Measurements from ENCODE around the gene LNPK.

The LNPK gene

DNA sequence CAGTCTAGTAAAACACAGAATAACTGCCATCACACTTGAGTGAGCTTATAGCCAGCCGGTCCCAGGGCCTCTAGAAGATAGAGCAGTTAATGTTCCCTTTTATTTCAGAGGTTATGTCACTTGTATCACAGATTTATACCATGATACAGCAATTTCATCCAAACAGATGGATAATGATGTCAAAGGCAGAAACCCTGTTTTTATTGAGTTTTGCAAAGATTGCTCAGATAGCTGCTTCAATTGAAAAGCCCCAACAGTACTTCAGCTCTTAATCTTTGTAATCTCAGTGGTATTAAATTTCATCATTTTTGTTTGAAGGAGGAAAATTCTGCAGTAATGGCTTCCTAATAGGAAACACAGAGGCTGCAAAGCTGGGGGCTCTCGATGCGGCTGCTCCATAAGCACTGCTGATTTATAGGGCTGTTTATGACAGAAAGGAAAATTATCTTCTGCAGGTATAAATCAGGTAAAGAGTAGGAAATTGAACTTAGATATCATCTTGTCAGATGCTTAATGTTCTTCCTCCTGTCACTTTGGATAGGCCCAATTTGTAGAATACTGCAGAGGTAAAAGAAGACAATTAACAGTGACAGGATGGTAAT, 112.3 kb downstream of the LNPK start:
- no peak for DNase-seq
- H3K9ac ChIP-seq (ENCODE audit: low read depth, low read length): no peak overlapping the region
- no peak overlapping the region for H3K27ac ChIP-seq (ENCODE audit: low read length)
- H3K9me3 ChIP-seq (ENCODE audit: insufficient read depth, low read length, severe bottlenecking): no peaks in the 10 kb centered on the region
- no peak for ATAC-seq (ENCODE audit: insufficient read depth, low read depth)
- H3K27me3 ChIP-seq (ENCODE audit: insufficient read depth, low read length, poor library complexity): peaks cover 6% of the 10 kb centered on the region
- no peaks in the 10 kb centered on the region for H3K4me1 ChIP-seq (ENCODE audit: insufficient read depth, low read length)
- H3K36me3 ChIP-seq (ENCODE audit: insufficient read depth, low read length): no peaks in the 10 kb centered on the region
- no peaks in the 10 kb centered on the region for H4K20me1 ChIP-seq (ENCODE audit: insufficient read depth, low read length)
- no peaks in the 10 kb centered on the region for H3K79me2 ChIP-seq (ENCODE audit: insufficient read depth, low read length)
- TF ChIP-seq, protein P1, sequence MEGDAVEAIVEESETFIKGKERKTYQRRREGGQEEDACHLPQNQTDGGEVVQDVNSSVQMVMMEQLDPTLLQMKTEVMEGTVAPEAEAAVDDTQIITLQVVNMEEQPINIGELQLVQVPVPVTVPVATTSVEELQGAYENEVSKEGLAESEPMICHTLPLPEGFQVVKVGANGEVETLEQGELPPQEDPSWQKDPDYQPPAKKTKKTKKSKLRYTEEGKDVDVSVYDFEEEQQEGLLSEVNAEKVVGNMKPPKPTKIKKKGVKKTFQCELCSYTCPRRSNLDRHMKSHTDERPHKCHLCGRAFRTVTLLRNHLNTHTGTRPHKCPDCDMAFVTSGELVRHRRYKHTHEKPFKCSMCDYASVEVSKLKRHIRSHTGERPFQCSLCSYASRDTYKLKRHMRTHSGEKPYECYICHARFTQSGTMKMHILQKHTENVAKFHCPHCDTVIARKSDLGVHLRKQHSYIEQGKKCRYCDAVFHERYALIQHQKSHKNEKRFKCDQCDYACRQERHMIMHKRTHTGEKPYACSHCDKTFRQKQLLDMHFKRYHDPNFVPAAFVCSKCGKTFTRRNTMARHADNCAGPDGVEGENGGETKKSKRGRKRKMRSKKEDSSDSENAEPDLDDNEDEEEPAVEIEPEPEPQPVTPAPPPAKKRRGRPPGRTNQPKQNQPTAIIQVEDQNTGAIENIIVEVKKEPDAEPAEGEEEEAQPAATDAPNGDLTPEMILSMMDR (IDR thresholded peaks at IDR 0.05; ENCODE audit: borderline replicate concordance, extremely low read depth, low read length, poor library complexity, severe bottlenecking): no peak
- TF ChIP-seq EZH2 (IDR thresholded peaks at IDR 0.05; ENCODE audit: borderline replicate concordance, low read depth, low read length, severe bottlenecking): no peak
- H3K4me2 ChIP-seq (ENCODE audit: insufficient read depth, low read length): no peak overlapping the region
- H2AFZ ChIP-seq (ENCODE audit: low read depth, low read length): no peak overlapping the region
- H3K4me3 ChIP-seq (ENCODE audit: low read depth in 1 of 2, low read length in 2 of 2): no peak overlapping the region

DNA sequence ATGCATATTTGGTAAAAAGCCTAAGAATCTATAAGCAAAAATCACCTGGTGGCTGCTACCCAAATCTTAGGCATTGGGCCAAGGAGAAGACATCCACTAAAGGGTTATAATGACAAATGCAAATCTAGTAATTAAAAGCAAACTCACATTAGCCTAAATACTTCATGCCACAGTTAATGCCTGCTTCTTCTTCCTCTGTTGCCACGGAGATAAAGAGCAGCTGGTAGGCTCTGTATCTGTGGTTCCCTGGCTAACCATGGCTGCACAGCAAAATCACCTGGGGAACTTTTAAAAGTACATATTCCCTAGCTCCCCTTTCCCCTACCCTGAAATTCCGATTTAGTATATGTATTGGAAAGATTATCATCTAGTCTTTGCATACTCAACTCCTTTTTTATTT, 114.3 kb downstream of the LNPK start:
- no peak for ATAC-seq (ENCODE audit: insufficient read depth, low read depth)
- Histone ChIP-seq H3K9me3 (ENCODE audit: insufficient read depth, low read length, severe bottlenecking) (no peaks in the 10 kb centered on the region), H3K27me3 (ENCODE audit: insufficient read depth, low read length, poor library complexity) (peaks cover 6% of the 10 kb centered on the region), H3K4me2 (ENCODE audit: insufficient read depth, low read length) (no peak overlapping the region), H3K9ac (ENCODE audit: low read depth, low read length) (no peak overlapping the region), H3K79me2 (ENCODE audit: insufficient read depth, low read length) (no peaks in the 10 kb centered on the region), H2AFZ (ENCODE audit: low read depth, low read length) (no peak overlapping the region), H3K27ac (ENCODE audit: low read length) (no peak overlapping the region), H4K20me1 (ENCODE audit: insufficient read depth, low read length) (no peaks in the 10 kb centered on the region), H3K4me1 (ENCODE audit: insufficient read depth, low read length) (no peaks in the 10 kb centered on the region), H3K36me3 (ENCODE audit: insufficient read depth, low read length) (no peaks in the 10 kb centered on the region), H3K4me3 (ENCODE audit: low read depth in 1 of 2, low read length in 2 of 2) (no peak overlapping the region)
- no peak for DNase-seq
- TF ChIP-seq EZH2 (IDR thresholded peaks at IDR 0.05; ENCODE audit: borderline replicate concordance, low read depth, low read length, severe bottlenecking): no peak
- TF ChIP-seq, protein P1 (IDR thresholded peaks at IDR 0.05; ENCODE audit: borderline replicate concordance, extremely low read depth, low read length, poor library complexity, severe bottlenecking): no peak

DNA sequence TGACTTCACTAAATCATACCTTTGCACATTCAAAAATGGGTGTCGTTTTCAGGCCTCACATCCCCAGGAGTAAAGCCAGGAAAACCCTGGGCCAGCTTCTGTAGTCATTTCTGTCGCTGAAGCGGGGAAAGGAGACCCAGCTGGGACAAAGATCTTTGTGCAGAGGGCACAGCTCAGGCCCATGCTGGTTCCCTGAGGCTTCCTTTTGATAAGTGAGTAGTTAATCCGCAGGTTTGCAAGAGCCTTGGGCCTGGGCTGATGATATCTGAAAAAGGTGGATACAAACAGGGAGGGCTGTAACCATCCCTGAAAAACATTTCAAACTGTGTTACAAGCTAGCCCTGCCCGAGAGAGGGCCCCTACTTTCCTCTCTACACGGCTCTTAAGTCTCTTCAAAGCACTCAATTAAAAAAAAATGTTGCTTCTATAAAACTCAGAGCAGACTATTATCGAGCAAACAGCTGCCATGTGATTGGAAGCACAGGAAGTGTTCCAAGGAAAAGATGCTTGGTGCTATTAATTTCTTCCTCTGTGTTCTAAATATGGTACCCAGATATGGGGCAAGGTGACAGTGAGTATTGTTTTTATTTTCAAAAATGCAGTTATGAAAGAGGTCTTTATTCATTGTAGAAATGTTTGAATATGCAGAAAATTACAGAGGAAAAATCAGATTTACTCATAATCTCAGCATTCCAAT, 117.2 kb downstream of the LNPK start:
- H3K79me2 ChIP-seq (ENCODE audit: insufficient read depth, low read length): no peaks in the 10 kb centered on the region
- no peak overlapping the region for H3K4me2 ChIP-seq (ENCODE audit: insufficient read depth, low read length)
- peaks cover 6% of the 10 kb centered on the region for H3K27me3 ChIP-seq (ENCODE audit: insufficient read depth, low read length, poor library complexity)
- ATAC-seq (ENCODE audit: insufficient read depth, low read depth) (no peak), DNase-seq (no peak)
- no peaks in the 10 kb centered on the region for H3K4me1 ChIP-seq (ENCODE audit: insufficient read depth, low read length)
- H3K27ac ChIP-seq (ENCODE audit: low read length): no peak overlapping the region
- no peak overlapping the region for H2AFZ ChIP-seq (ENCODE audit: low read depth, low read length)
- no peaks in the 10 kb centered on the region for H3K9me3 ChIP-seq (ENCODE audit: insufficient read depth, low read length, severe bottlenecking)
- no peaks in the 10 kb centered on the region for H4K20me1 ChIP-seq (ENCODE audit: insufficient read depth, low read length)
- no peak overlapping the region for H3K9ac ChIP-seq (ENCODE audit: low read depth, low read length)
- no peak for TF ChIP-seq EZH2 (IDR thresholded peaks at IDR 0.05; ENCODE audit: borderline replicate concordance, low read depth, low read length, severe bottlenecking)
- TF ChIP-seq, protein P1 (IDR thresholded peaks at IDR 0.05; ENCODE audit: borderline replicate concordance, extremely low read depth, low read length, poor library complexity, severe bottlenecking): no peak
- H3K4me3 ChIP-seq (ENCODE audit: low read depth in 1 of 2, low read length in 2 of 2): no peak overlapping the region
- H3K36me3 ChIP-seq (ENCODE audit: insufficient read depth, low read length): no peaks in the 10 kb centered on the region

Data from DND-41 (cell line).